A549 (cell line): Measurements from ENCODE around the gene ARIH2.

Experiments used
- CHD2 ChIP-seq: fragments of 150-350 bp; IDR thresholded peaks from 2 replicates; pipeline ENCODE4 v1.6.1; 2014; ENCODE audit warnings: low read length; ENCODE audit not compliant: partially characterized antibody
- EP300 ChIP-seq, 2 experiments: fragments of >200 bp; sonication (Bioruptor Twin); formaldehyde crosslinking; IDR thresholded peaks; 2 replicates in 1 of 2; 3 replicates in 1 of 2; pipeline ENCODE4 v1.6.1; 2016 to 2017
- ESRRA ChIP-seq: fragments of 150-350 bp; IDR thresholded peaks from 2 replicates; pipeline ENCODE4 v1.6.1; 2014; ENCODE audit warnings: mild to moderate bottlenecking, low read length, borderline replicate concordance
- HOXA7 ChIP-seq: fragments of 250-450 bp; sonication (Bioruptor Pico); IDR thresholded peaks from 2 replicates; pipeline ENCODE4 v1.5.0; 2020; ENCODE audit warnings: mild to moderate bottlenecking, moderate library complexity
- NPAS2 ChIP-seq: fragments of 250-450 bp; sonication (Bioruptor Pico); IDR thresholded peaks from 2 replicates; pipeline ENCODE4 v1.8.0; 2022; ENCODE audit warnings: mild to moderate bottlenecking, moderate library complexity, borderline replicate concordance
- POLR2A ChIP-seq: IDR thresholded peaks from 2 replicates; pipeline ENCODE4 v1.6.1; 2012; ENCODE audit warnings: mild to moderate bottlenecking, low read length
- RFX5 ChIP-seq: fragments of 450-650 bp; IDR thresholded peaks from 2 replicates; pipeline ENCODE4 v1.7.1; 2014; ENCODE audit warnings: antibody characterized with exemption, mild to moderate bottlenecking, moderate library complexity
- TP53 ChIP-seq: fragments of 250-450 bp; sonication (Bioruptor Pico); IDR thresholded peaks from 2 replicates; pipeline ENCODE4 v1.5.0; 2021; ENCODE audit warnings: mild to moderate bottlenecking, moderate library complexity
- ZFP36 ChIP-seq: fragments of 450-650 bp; IDR thresholded peaks from 2 replicates; pipeline ENCODE4 v1.6.1; 2014; ENCODE audit warnings: borderline replicate concordance; ENCODE audit not compliant: partially characterized antibody
- ZNF302 ChIP-seq: fragments of 250-450 bp; sonication (Bioruptor Pico); IDR thresholded peaks from 2 replicates; pipeline ENCODE4 v1.9.0; 2021; ENCODE audit warnings: inconsistent platforms, mild to moderate bottlenecking, moderate library complexity
- TF ChIP-seq, protein P1 (sequence below): IDR thresholded peaks from 2 replicates; pipeline ENCODE4 v1.6.1; 2012
- TF ChIP-seq, protein P2 (sequence below): fragments of >200 bp; sonication (Bioruptor Twin); formaldehyde crosslinking; IDR thresholded peaks from 3 replicates; pipeline ENCODE4 v1.5.1; 2016
- TF ChIP-seq, protein P3 (sequence below): fragments of >200 bp; sonication (Bioruptor Twin); formaldehyde crosslinking; IDR thresholded peaks from 3 replicates; pipeline ENCODE4 v1.6.1; 2016

DNA sequence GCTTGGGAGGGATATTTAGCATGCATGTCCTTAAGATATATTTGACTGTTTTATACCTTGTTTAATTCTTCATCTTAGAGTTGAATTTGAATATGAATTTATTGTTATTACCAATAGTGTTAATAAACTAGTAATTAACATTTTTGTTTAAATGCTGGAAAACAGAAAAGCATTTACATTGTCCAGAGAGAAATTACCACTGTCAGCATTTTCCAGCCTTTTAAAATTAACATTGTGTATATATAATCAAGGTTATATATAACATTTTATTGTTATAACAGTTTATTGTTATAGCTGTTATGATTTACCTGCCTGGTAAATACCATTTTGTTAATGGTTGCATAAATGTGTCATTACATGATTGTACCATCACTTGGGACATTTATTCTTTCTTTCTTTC lies 63.4 kb downstream of the ARIH2 start:
- TF ChIP-seq, protein P1, sequence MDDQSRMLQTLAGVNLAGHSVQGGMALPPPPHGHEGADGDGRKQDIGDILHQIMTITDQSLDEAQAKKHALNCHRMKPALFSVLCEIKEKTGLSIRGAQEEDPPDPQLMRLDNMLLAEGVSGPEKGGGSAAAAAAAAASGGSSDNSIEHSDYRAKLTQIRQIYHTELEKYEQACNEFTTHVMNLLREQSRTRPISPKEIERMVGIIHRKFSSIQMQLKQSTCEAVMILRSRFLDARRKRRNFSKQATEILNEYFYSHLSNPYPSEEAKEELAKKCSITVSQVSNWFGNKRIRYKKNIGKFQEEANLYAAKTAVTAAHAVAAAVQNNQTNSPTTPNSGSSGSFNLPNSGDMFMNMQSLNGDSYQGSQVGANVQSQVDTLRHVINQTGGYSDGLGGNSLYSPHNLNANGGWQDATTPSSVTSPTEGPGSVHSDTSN, result no peak
- TF ChIP-seq HOXA7 (no peak), RFX5 (no peak), POLR2A (no peak), NPAS2 (no peak), ZFP36 (no peak), ZNF302 (no peak), CHD2 (no peak), EP300 (IDR thresholded peaks at IDR 0.05) (no peak), TP53 (CRISPR knock-in tag) (no peak), ESRRA (no peak)
- TF ChIP-seq, protein P2, sequence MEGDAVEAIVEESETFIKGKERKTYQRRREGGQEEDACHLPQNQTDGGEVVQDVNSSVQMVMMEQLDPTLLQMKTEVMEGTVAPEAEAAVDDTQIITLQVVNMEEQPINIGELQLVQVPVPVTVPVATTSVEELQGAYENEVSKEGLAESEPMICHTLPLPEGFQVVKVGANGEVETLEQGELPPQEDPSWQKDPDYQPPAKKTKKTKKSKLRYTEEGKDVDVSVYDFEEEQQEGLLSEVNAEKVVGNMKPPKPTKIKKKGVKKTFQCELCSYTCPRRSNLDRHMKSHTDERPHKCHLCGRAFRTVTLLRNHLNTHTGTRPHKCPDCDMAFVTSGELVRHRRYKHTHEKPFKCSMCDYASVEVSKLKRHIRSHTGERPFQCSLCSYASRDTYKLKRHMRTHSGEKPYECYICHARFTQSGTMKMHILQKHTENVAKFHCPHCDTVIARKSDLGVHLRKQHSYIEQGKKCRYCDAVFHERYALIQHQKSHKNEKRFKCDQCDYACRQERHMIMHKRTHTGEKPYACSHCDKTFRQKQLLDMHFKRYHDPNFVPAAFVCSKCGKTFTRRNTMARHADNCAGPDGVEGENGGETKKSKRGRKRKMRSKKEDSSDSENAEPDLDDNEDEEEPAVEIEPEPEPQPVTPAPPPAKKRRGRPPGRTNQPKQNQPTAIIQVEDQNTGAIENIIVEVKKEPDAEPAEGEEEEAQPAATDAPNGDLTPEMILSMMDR, result no peak
- TF ChIP-seq, protein P3, sequence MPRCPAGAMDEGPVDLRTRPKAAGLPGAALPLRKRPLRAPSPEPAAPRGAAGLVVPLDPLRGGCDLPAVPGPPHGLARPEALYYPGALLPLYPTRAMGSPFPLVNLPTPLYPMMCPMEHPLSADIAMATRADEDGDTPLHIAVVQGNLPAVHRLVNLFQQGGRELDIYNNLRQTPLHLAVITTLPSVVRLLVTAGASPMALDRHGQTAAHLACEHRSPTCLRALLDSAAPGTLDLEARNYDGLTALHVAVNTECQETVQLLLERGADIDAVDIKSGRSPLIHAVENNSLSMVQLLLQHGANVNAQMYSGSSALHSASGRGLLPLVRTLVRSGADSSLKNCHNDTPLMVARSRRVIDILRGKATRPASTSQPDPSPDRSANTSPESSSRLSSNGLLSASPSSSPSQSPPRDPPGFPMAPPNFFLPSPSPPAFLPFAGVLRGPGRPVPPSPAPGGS, result no peak
